ENCODE data around the gene FAM174C.

FAM174C gene

GRCh38 chr19:1278074-1278473, 2.7 kb downstream of the FAM174C start:
- Histone ChIP-seq H3K27ac (ENCODE audit: low read depth, low read length, poor library complexity, severe bottlenecking) (no peak overlapping the region), H3K79me2 (ENCODE audit: insufficient read depth, low read length) (no peaks in the 10 kb centered on the region), H3K9me2 (ENCODE audit: low read depth, low read length) (no peaks in the 10 kb centered on the region), H3K9me3 (ENCODE audit: low read length) (no peaks in the 10 kb centered on the region), H2AFZ (ENCODE audit: low read length) (no peak overlapping the region), H3K4me1 (ENCODE audit: insufficient read depth, low read length, severe bottlenecking) (peaks cover 33% of the 10 kb centered on the region), H3K36me3 (ENCODE audit: insufficient read depth, low read length) (peaks cover 62% of the 10 kb centered on the region), H3K4me2 (ENCODE audit: low read length) (no peak overlapping the region), H3F3A (ENCODE audit: insufficient read depth, low read length) (peaks cover under 1% of the 10 kb centered on the region), H4K20me1 (ENCODE audit: insufficient read depth, low read length) (no peaks in the 10 kb centered on the region), H3K4me3 (ENCODE audit: low read depth, low read length, poor library complexity, severe bottlenecking) (no peak overlapping the region), H3K27me3 (ENCODE audit: insufficient read depth, low read length) (no peaks in the 10 kb centered on the region), H3K9ac (ENCODE audit: low read length) (no peak overlapping the region)
- TF ChIP-seq EZH2 (IDR thresholded peaks at IDR 0.05; ENCODE audit: borderline replicate concordance, low read length) (no peak), CTCF (IDR thresholded peaks at IDR 0.05; ENCODE audit: low read length) (no peak)

- no peak for TF ChIP-seq CTCF (IDR thresholded peaks at IDR 0.05; ENCODE audit: low read length)
- TF ChIP-seq EZH2 (IDR thresholded peaks at IDR 0.05; ENCODE audit: borderline replicate concordance, low read length), result no peak
Measured at GRCh38 chr19:1278713-1279660, 3.7 kb downstream of the FAM174C start.

GRCh38 chr19:1279782-1280341, 4.5 kb downstream of the FAM174C start:
- Histone ChIP-seq H3F3A (ENCODE audit: insufficient read depth, low read length) (no peaks in the 10 kb centered on the region), H3K79me2 (ENCODE audit: insufficient read depth, low read length) (no peaks in the 10 kb centered on the region), H3K27me3 (ENCODE audit: insufficient read depth, low read length) (no peaks in the 10 kb centered on the region), H3K9me2 (ENCODE audit: low read depth, low read length) (no peaks in the 10 kb centered on the region), H2AFZ (ENCODE audit: low read length) (no peak overlapping the region), H3K27ac (ENCODE audit: low read depth, low read length, poor library complexity, severe bottlenecking) (no peak overlapping the region), H3K9ac (ENCODE audit: low read length) (no peak overlapping the region), H3K4me2 (ENCODE audit: low read length) (no peak overlapping the region), H4K20me1 (ENCODE audit: insufficient read depth, low read length) (no peaks in the 10 kb centered on the region), H3K9me3 (ENCODE audit: low read length) (no peaks in the 10 kb centered on the region), H3K36me3 (ENCODE audit: insufficient read depth, low read length) (peaks cover 44% of the 10 kb centered on the region), H3K4me3 (ENCODE audit: low read depth, low read length, poor library complexity, severe bottlenecking) (no peak overlapping the region), H3K4me1 (ENCODE audit: insufficient read depth, low read length, severe bottlenecking) (peaks cover 17% of the 10 kb centered on the region)
- peak; percentile 94 for TF ChIP-seq CTCF (IDR thresholded peaks at IDR 0.05; ENCODE audit: low read length)
- TF ChIP-seq EZH2 (IDR thresholded peaks at IDR 0.05; ENCODE audit: borderline replicate concordance, low read length), result no peak

More at GRCh38 chr19:1278713-1279660, 3.7 kb downstream of the FAM174C start:
- H3K4me2 ChIP-seq (ENCODE audit: low read length), result no peak overlapping the region
- no peaks in the 10 kb centered on the region for H3F3A ChIP-seq (ENCODE audit: insufficient read depth, low read length)
- no peaks in the 10 kb centered on the region for H3K9me3 ChIP-seq (ENCODE audit: low read length)
- no peak overlapping the region for H2AFZ ChIP-seq (ENCODE audit: low read length)
- no peaks in the 10 kb centered on the region for H3K9me2 ChIP-seq (ENCODE audit: low read depth, low read length)
- H3K36me3 ChIP-seq (ENCODE audit: insufficient read depth, low read length), result peaks cover 53% of the 10 kb centered on the region
- H3K79me2 ChIP-seq (ENCODE audit: insufficient read depth, low read length), result no peaks in the 10 kb centered on the region
- no peaks in the 10 kb centered on the region for H3K27me3 ChIP-seq (ENCODE audit: insufficient read depth, low read length)
- H3K4me3 ChIP-seq (ENCODE audit: low read depth, low read length, poor library complexity, severe bottlenecking), result no peak overlapping the region
- H3K9ac ChIP-seq (ENCODE audit: low read length), result no peak overlapping the region
- no peak overlapping the region for H3K27ac ChIP-seq (ENCODE audit: low read depth, low read length, poor library complexity, severe bottlenecking)
- peaks cover 26% of the 10 kb centered on the region for H3K4me1 ChIP-seq (ENCODE audit: insufficient read depth, low read length, severe bottlenecking)
- H4K20me1 ChIP-seq (ENCODE audit: insufficient read depth, low read length), result no peaks in the 10 kb centered on the region

Measured in OCI-LY1 (cell line).